GM06990 (cell line): ENCODE measurements around the gene USPL1.

Experiments used
- DNase-seq: peaks from one replicate; pipeline ENCODE4 v3.0.0-alpha.2; 2011; ENCODE audit not compliant: insufficient read length; ENCODE audit errors: extremely low read depth
- H3K27me3 ChIP-seq: replicated peaks from 2 replicates; pipeline ENCODE4 v1.6.0; 2011; ENCODE audit warnings: low read length; ENCODE audit not compliant: control insufficient read depth, insufficient read depth
- H3K36me3 ChIP-seq: 2 replicates; pipeline ENCODE4 v1.5.1; 2011; ENCODE audit warnings: low read length; ENCODE audit not compliant: control insufficient read depth, insufficient read depth
- H3K4me3 ChIP-seq: replicated peaks from 2 replicates; pipeline ENCODE4 v1.5.1; 2011; ENCODE audit warnings: low read depth, mild to moderate bottlenecking, control low read depth, low read length
- CTCF ChIP-seq: IDR thresholded peaks from 2 replicates; pipeline ENCODE4 v1.5.1; 2011; ENCODE audit warnings: low read length, control low read depth, mild to moderate bottlenecking, inconsistent platforms; ENCODE audit not compliant: insufficient read depth, poor library complexity, severe bottlenecking

The USPL1 gene

GRCh38 chr13:30673669-30674521, 56.2 kb downstream of the USPL1 start:
- Histone ChIP-seq H3K4me3 (peak overlapping the region; percentile 65), H3K36me3 (no peaks in the 10 kb centered on the region)
- TF ChIP-seq CTCF, result peak; percentile 54

GRCh38 chr13:30675717-30676116, 58.0 kb downstream of the USPL1 start:
- no peaks in the 10 kb centered on the region for H3K27me3 ChIP-seq
- H3K4me3 ChIP-seq, result no peak overlapping the region
- no peak for DNase-seq
- H3K36me3 ChIP-seq, result no peaks in the 10 kb centered on the region
- TF ChIP-seq CTCF, result no peak

More at GRCh38 chr13:30673669-30674521, 56.2 kb downstream of the USPL1 start:
- no peaks in the 10 kb centered on the region for H3K27me3 ChIP-seq
- DNase-seq, result peak; percentile 95

- Histone ChIP-seq H3K4me3 (no peak overlapping the region), H3K27me3 (no peaks in the 10 kb centered on the region), H3K36me3 (no peaks in the 10 kb centered on the region)
- peak; percentile 6 for TF ChIP-seq CTCF
- DNase-seq, result no peak
These were observed 59.0 kb downstream of the USPL1 start for GRCh38 chr13:30676672-30677071.

GRCh38 chr13:30679483-30680330, 62.0 kb downstream of the USPL1 start:
- no peak overlapping the region for H3K4me3 ChIP-seq
- H3K36me3 ChIP-seq, result no peaks in the 10 kb centered on the region
- no peak for DNase-seq
- peak; percentile 66 for TF ChIP-seq CTCF
- H3K27me3 ChIP-seq, result no peaks in the 10 kb centered on the region

- no peak for TF ChIP-seq CTCF
- DNase-seq, result no peak
- Histone ChIP-seq H3K27me3 (no peaks in the 10 kb centered on the region), H3K36me3 (no peaks in the 10 kb centered on the region), H3K4me3 (no peak overlapping the region)
These were observed 64.1 kb downstream of the USPL1 start for GRCh38 chr13:30681843-30682242.
